ENCODE results near the gene BMF.

DNA sequence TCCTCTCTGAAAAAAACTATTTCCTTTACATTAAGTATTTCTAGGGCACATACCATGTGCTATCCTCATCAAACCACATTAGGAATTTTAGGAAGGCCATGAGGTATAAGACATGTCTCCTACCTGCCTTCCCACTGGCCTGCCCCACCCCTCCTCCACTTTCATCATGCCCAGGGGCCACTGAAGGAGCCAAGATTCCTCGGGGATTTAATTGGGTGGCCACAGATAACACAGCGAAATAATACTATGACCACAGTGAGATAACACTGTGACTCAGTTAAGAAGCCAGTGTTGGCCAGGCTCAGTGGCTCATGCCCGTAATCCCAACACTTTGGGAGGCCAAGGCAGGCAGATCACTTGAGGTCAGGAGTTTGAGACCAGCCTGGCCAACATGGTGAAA lies 9.8 kb upstream of the BMF start:
- TF ChIP-seq, protein P1, sequence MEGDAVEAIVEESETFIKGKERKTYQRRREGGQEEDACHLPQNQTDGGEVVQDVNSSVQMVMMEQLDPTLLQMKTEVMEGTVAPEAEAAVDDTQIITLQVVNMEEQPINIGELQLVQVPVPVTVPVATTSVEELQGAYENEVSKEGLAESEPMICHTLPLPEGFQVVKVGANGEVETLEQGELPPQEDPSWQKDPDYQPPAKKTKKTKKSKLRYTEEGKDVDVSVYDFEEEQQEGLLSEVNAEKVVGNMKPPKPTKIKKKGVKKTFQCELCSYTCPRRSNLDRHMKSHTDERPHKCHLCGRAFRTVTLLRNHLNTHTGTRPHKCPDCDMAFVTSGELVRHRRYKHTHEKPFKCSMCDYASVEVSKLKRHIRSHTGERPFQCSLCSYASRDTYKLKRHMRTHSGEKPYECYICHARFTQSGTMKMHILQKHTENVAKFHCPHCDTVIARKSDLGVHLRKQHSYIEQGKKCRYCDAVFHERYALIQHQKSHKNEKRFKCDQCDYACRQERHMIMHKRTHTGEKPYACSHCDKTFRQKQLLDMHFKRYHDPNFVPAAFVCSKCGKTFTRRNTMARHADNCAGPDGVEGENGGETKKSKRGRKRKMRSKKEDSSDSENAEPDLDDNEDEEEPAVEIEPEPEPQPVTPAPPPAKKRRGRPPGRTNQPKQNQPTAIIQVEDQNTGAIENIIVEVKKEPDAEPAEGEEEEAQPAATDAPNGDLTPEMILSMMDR (IDR thresholded peaks at IDR 0.05; ENCODE audit: extremely low read depth in 1 of 2, insufficient read depth in 1 of 2, low read depth in 1 of 2, low read length in 2 of 2), result no peak
- TF ChIP-seq POLR2A (IDR thresholded peaks at IDR 0.05; ENCODE audit: low read depth, low read length) (no peak), POLR2AphosphoS5 (IDR thresholded peaks at IDR 0.05; ENCODE audit: insufficient read depth, low read depth, low read length) (no peak), JUN (IDR thresholded peaks at IDR 0.05; ENCODE audit: borderline replicate concordance, insufficient read depth, insufficient read length, low read depth) (no peak), EZH2 (IDR thresholded peaks at IDR 0.05; ENCODE audit: borderline replicate concordance, low read depth, low read length, severe bottlenecking) (no peak), MYC (IDR thresholded peaks at IDR 0.05; ENCODE audit: low read depth, low read length) (no peak), FOS (IDR thresholded peaks at IDR 0.05; ENCODE audit: borderline replicate concordance, insufficient read depth, low read length) (no peak)
- TF ChIP-seq, protein P2, sequence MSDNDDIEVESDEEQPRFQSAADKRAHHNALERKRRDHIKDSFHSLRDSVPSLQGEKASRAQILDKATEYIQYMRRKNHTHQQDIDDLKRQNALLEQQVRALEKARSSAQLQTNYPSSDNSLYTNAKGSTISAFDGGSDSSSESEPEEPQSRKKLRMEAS (IDR thresholded peaks at IDR 0.05; ENCODE audit: insufficient read depth, insufficient read length), result no peak

Measured in endothelial cell of umbilical vein (primary cell).